Common myeloid progenitor, CD34-positive (primary cell): Measurements from ENCODE around the gene RASSF7.

Experiments used
- CTCF ChIA-PET: fragments of 350-600 bp; sonication (Branson Sonifier 250); formaldehyde crosslinking; loops from one replicate; lab custom pipeline; 2021; ENCODE audit warnings: antibody characterized with exemption; lab: Charles Lee
- POLR2A ChIA-PET: fragments of 350-600 bp; sonication (Branson Sonifier 250); formaldehyde crosslinking; loops from one replicate; lab custom pipeline; 2021; ENCODE audit warnings: antibody characterized with exemption; lab: Charles Lee
- DNase-seq, 3 donors: peaks; one replicate each; pipeline versions ENCODE4 v3.0.0 to v3.0.0-alpha.2; 2013
- H3K27ac ChIP-seq, 2 experiments: 1 replicate in 1 of 2; 2 replicates in 1 of 2; pipeline ENCODE4 v1.7.0; 2013; ENCODE audit warnings: inconsistent platforms in 2 of 2, low read length in 2 of 2, mild to moderate bottlenecking in 2 of 2, low read depth in 1 of 2, moderate library complexity in 1 of 2; ENCODE audit not compliant: severe bottlenecking in 2 of 2, insufficient read depth in 1 of 2, poor library complexity in 1 of 2
- H3K27me3 ChIP-seq, 5 experiments: replicated peaks in 2 of 5; 1 replicate in 3 of 5; 2 replicates in 2 of 5; pipeline versions ENCODE4 v1.6.1 to v1.7.0; 2013; ENCODE audit warnings: low read length in 4 of 5, mild to moderate bottlenecking in 2 of 5, moderate library complexity in 2 of 5, inconsistent platforms in 1 of 5; ENCODE audit not compliant: insufficient read depth in 5 of 5, control insufficient read depth in 4 of 5
- H3K36me3 ChIP-seq, 4 experiments: 1 replicate in 2 of 4; 2 replicates in 2 of 4; pipeline versions ENCODE4 v1.6.1 to v1.7.0; 2013; ENCODE audit warnings: low read length in 3 of 4, control low read depth in 1 of 4, mild to moderate bottlenecking in 1 of 4; ENCODE audit not compliant: control insufficient read depth in 4 of 4, insufficient read depth in 4 of 4
- H3K4me1 ChIP-seq, 4 experiments: 1 replicate in 3 of 4; 2 replicates in 1 of 4; pipeline versions ENCODE4 v1.6.1 to v1.7.1; 2013; ENCODE audit warnings: low read length in 3 of 4, mild to moderate bottlenecking in 3 of 4, control low read depth in 1 of 4, inconsistent platforms in 1 of 4, moderate library complexity in 1 of 4; ENCODE audit not compliant: control insufficient read depth in 4 of 4, insufficient read depth in 4 of 4; ENCODE audit errors: control extremely low read depth in 1 of 4
- H3K4me3 ChIP-seq, 7 experiments: 1 replicate in 4 of 7; 2 replicates in 3 of 7; pipeline versions ENCODE4 v1.5.1 to v1.7.0; 2013; ENCODE audit warnings: mild to moderate bottlenecking in 7 of 7, low read length in 6 of 7, moderate library complexity in 6 of 7, inconsistent platforms in 2 of 7, low read depth in 2 of 7, control low read depth in 1 of 7; ENCODE audit not compliant: insufficient read depth in 4 of 7, control insufficient read depth in 1 of 7; ENCODE audit errors: extremely low read depth in 1 of 7
- H3K9me3 ChIP-seq, 5 experiments: 1 replicate in 4 of 5; 2 replicates in 1 of 5; pipeline versions ENCODE4 v1.6.1 to v1.7.1; 2013; ENCODE audit warnings: low read length in 4 of 5, mild to moderate bottlenecking in 2 of 5, inconsistent platforms in 1 of 5, low read depth in 1 of 5, moderate library complexity in 1 of 5; ENCODE audit not compliant: control insufficient read depth in 4 of 5, insufficient read depth in 2 of 5; ENCODE audit errors: control extremely low read depth in 1 of 5
- WGBS: methylation state at CpG from one replicate; pipeline ENCODE4 v1.1.5; 2013; ENCODE audit not compliant: insufficient coverage; 5-methylcytosine and 5-hydroxymethylcytosine counted together

RASSF7 gene

GRCh38 chr11:563066-563811, 2.5 kb downstream of the RASSF7 start:
- ChIA-PET POLR2A (no interaction called here), CTCF (interaction anchor here (1.5 to 2.1 kb wide), 2 partner anchors 8 to 32 kb away, joined by 4 to 6 read pairs; no protein-coding TSS in a partner anchor)
- no peak overlapping the region for H3K4me3 ChIP-seq
- 98% methylated on average over 17 of the region's 18 CpGs for WGBS
- peaks cover 0 to 10% (median 4%) of the 10 kb centered on the region in 4 experiments for H3K36me3 ChIP-seq
- no peaks in the 10 kb centered on the region for H3K9me3 ChIP-seq
- peaks cover 0 to 23% (median 21%) of the 10 kb centered on the region in 4 experiments for H3K4me1 ChIP-seq
- H3K27me3 ChIP-seq: peaks cover 0 to 9% (median 5%) of the 10 kb centered on the region in 5 experiments
- no peak for DNase-seq
- no peak overlapping the region for H3K27ac ChIP-seq

DNA sequence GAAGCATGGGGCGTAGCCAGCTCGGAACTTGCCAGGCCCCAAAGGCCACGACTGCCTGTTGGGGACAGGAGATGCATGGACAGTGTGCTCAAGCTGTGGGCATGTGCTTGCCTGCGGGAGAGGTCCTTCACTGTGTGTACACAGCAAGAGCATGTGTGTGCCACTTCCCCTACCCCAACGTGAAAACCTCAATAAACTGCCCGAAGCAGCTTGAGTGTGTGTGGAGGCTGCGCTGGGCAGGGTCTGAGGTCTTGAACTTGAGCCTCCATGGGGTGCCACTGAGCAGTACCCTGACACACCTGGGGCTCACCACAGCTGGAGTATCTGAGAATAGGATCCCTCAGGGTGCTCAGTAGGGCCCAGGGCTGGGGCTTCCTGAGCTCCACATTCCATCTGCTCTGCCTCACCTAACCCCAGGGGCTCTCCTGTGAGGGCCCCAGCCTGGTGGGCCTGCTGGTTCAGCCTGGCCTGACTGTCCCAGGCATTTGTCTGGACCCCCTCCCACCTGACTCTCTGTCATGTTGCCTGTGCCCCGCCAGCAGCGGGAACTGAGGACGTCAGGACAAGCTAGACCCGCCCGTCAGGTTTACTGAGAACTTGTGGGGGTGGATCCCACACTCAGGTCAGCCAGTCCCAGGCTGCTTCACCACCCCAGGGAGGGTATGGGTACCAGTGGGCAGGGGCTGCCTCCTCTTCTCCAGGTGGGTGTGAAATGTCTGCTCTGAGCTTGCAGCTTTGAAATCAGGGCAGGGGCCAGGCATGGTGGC, 3.2 kb downstream of the RASSF7 start:
- H3K9me3 ChIP-seq: no peaks in the 10 kb centered on the region
- no peak for DNase-seq
- peaks cover 0 to 25% (median 24%) of the 10 kb centered on the region in 4 experiments for H3K4me1 ChIP-seq
- H3K36me3 ChIP-seq: peaks cover 0 to 10% (median 4%) of the 10 kb centered on the region in 4 experiments
- ChIA-PET CTCF (interaction anchor here (1.3 to 2.1 kb wide), 3 partner anchors 9 to 31 kb away, joined by 3 to 6 read pairs (median 4); no protein-coding TSS in a partner anchor), POLR2A (no interaction called here)
- WGBS: 95% methylated on average over 10 of the region's 12 CpGs
- no peak overlapping the region for H3K27ac ChIP-seq
- H3K4me3 ChIP-seq: no peak overlapping the region
- peaks cover 0 to 5% (median 0%) of the 10 kb centered on the region in 5 experiments for H3K27me3 ChIP-seq

GRCh38 chr11:565921-566509, 5.2 kb downstream of the RASSF7 start:
- POLR2A ChIA-PET: no interaction called here

GRCh38 chr11:567011-567628, 6.3 kb downstream of the RASSF7 start:
- Histone ChIP-seq H3K9me3 (no peaks in the 10 kb centered on the region), H3K27ac (peak overlapping the region in 1 of 2 experiments; percentile 44), H3K27me3 (peaks cover 0 to 13% (median 11%) of the 10 kb centered on the region in 5 experiments), H3K4me1 (peaks cover 0 to 15% (median 13%) of the 10 kb centered on the region in 4 experiments), H3K4me3 (no peak overlapping the region), H3K36me3 (peaks cover 0 to 10% (median 4%) of the 10 kb centered on the region in 4 experiments)
- POLR2A ChIA-PET: no interaction called here
- DNase-seq: no peak
- 93% methylated on average over 17 of the region's 18 CpGs for WGBS
- CTCF ChIA-PET: no interaction called here

More at GRCh38 chr11:565921-566509, 5.2 kb downstream of the RASSF7 start:
- H3K27me3 ChIP-seq: peaks cover 0 to 13% (median 11%) of the 10 kb centered on the region in 5 experiments
- DNase-seq: no peak
- CTCF ChIA-PET: interaction anchor here (0.6 to 1.7 kb wide), 3 partner anchors 10 to 253 kb away, joined by 3 to 6 read pairs (median 3); no protein-coding TSS in a partner anchor
- H3K9me3 ChIP-seq: no peaks in the 10 kb centered on the region
- peaks cover 0 to 25% (median 22%) of the 10 kb centered on the region in 4 experiments for H3K4me1 ChIP-seq
- no peak overlapping the region for H3K4me3 ChIP-seq
- WGBS: 92% methylated on average over 11 of the region's 12 CpGs
- peaks cover 0 to 10% (median 4%) of the 10 kb centered on the region in 4 experiments for H3K36me3 ChIP-seq
- H3K27ac ChIP-seq: no peak overlapping the region

- peaks cover 0 to 13% (median 11%) of the 10 kb centered on the region in 5 experiments for H3K27me3 ChIP-seq
- DNase-seq: no peak
- H3K27ac ChIP-seq: peak overlapping the region in 1 of 2 experiments; percentile 44
- peaks cover 0 to 15% (median 13%) of the 10 kb centered on the region in 4 experiments for H3K4me1 ChIP-seq
- WGBS: 44% methylated on average over 33 of the region's 41 CpGs
- peak overlapping the region in 5 of 7 experiments; percentile 34 to 74 (median 65) for H3K4me3 ChIP-seq
- POLR2A ChIA-PET: no interaction called here
- CTCF ChIA-PET: no interaction called here
- peaks cover 0 to 10% (median 4%) of the 10 kb centered on the region in 4 experiments for H3K36me3 ChIP-seq
- H3K9me3 ChIP-seq: no peaks in the 10 kb centered on the region
Observed at GRCh38 chr11:567629-568292, 7.0 kb downstream of the RASSF7 start.
